Nephron progenitor cell (in vitro differentiated cells): Measurements from ENCODE around the gene SACS.

Experiments used
- DNase-seq: peaks from one replicate; pipeline ENCODE4 v3.0.0; 2021
- H3K27ac Mint-ChIP-seq: 2 replicates; pipeline ENCODE4 v1.8.0; 2021; ENCODE audit warnings: mild to moderate bottlenecking, moderate library complexity, mixed read lengths
- H3K27me3 Mint-ChIP-seq: 2 replicates; pipeline ENCODE4 v1.8.0; 2021; ENCODE audit warnings: mild to moderate bottlenecking, low read depth, mixed read lengths; ENCODE audit not compliant: poor library complexity
- H3K36me3 Mint-ChIP-seq: 2 replicates; pipeline ENCODE4 v1.8.0; 2021; ENCODE audit warnings: low read depth, mixed read lengths
- H3K4me1 Mint-ChIP-seq: 2 replicates; pipeline ENCODE4 v1.8.0; 2021; ENCODE audit warnings: mixed read lengths
- H3K4me3 Mint-ChIP-seq: 2 replicates; pipeline ENCODE4 v1.8.0; 2021; ENCODE audit warnings: mild to moderate bottlenecking, moderate library complexity, mixed read lengths
- H3K9me3 Mint-ChIP-seq: 2 replicates; pipeline ENCODE4 v1.8.0; 2021; ENCODE audit warnings: mild to moderate bottlenecking, moderate library complexity, mixed read lengths
- TF ChIP-seq, protein P1 (sequence below): fragments of 200-600 bp; sonication (generic); IDR thresholded peaks from 2 replicates; pipeline ENCODE4 v1.5.0; 2021; ENCODE audit warnings: antibody characterized with exemption

The SACS gene

DNA sequence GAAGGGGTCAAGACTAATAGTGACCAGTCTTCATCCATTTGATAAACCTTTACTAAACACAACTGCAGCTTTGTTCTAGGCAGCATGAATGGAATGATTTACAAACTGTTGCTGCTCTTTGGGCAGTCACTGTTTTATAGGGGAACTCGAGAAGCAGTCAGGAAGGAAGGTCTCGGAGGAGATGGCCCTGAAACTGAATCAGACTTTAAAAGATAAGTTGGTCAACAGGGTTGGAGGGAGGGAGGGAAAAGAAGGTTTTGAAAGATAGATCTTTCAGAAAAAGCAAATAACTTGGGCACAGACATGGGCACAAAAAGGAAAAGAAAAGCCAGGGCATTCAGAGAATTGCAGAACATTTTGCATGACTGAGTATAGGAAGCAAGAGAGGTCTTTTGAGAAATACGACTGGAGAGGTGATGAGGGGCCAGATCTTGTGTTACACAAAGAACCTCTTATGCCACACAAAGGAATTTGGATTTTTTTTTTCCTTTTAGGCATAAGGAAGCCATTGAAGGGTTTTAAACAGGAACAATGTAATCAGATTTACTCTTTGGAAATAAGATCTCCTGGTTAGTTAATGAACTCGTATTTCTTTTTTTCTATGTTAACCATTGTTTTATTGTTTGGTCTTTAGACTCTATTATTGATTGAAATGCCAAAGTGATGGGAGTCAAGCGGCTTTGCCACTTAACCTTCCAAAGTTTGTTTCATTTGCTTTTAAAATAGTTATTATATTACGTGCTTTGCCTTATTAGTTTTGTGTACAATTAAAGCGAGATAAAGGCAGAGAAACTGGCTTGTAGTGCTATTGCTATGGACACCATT, 37.5 kb upstream of the SACS start:
- DNase-seq = no peak
- peaks cover 13% of the 10 kb centered on the region for H3K9me3 Mint-ChIP-seq
- H3K4me1 Mint-ChIP-seq = peaks cover 73% of the 10 kb centered on the region
- no peaks in the 10 kb centered on the region for H3K27me3 Mint-ChIP-seq
- peak overlapping the region; percentile 72 for H3K4me3 Mint-ChIP-seq
- TF ChIP-seq, protein P1, sequence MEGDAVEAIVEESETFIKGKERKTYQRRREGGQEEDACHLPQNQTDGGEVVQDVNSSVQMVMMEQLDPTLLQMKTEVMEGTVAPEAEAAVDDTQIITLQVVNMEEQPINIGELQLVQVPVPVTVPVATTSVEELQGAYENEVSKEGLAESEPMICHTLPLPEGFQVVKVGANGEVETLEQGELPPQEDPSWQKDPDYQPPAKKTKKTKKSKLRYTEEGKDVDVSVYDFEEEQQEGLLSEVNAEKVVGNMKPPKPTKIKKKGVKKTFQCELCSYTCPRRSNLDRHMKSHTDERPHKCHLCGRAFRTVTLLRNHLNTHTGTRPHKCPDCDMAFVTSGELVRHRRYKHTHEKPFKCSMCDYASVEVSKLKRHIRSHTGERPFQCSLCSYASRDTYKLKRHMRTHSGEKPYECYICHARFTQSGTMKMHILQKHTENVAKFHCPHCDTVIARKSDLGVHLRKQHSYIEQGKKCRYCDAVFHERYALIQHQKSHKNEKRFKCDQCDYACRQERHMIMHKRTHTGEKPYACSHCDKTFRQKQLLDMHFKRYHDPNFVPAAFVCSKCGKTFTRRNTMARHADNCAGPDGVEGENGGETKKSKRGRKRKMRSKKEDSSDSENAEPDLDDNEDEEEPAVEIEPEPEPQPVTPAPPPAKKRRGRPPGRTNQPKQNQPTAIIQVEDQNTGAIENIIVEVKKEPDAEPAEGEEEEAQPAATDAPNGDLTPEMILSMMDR = no peak
- H3K36me3 Mint-ChIP-seq = peaks cover 14% of the 10 kb centered on the region
- peak overlapping the region; percentile 99 for H3K27ac Mint-ChIP-seq

DNA sequence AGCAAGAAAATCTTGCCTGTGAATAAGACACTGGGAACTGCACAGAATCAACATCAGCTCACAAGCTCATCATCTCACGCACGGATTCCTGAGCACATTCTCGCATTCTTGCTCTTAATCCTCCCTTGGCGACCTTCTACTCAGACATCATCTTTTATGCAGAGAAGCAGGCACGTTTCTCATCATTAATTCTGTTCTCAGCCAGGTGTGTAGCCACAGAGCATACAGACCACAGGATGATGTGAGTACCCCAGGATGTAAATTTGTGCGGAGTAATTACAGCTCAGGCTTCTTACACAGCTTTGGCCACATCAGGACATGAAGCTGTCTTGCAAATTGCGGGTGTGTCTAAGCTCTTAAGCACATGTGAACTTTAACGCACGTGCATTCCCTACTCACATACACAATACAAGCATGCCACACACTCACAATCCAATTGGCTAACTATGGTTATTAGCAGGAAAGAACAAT, 36.5 kb upstream of the SACS start:
- Mint-ChIP-seq H3K36me3 (peaks cover 8% of the 10 kb centered on the region), H3K27ac (peak overlapping the region; percentile 99), H3K27me3 (peaks cover 3% of the 10 kb centered on the region), H3K4me3 (peak overlapping the region; percentile 74), H3K9me3 (peaks cover 15% of the 10 kb centered on the region), H3K4me1 (peaks cover 74% of the 10 kb centered on the region)
- no peak for DNase-seq
- TF ChIP-seq, protein P1 = no peak

DNA sequence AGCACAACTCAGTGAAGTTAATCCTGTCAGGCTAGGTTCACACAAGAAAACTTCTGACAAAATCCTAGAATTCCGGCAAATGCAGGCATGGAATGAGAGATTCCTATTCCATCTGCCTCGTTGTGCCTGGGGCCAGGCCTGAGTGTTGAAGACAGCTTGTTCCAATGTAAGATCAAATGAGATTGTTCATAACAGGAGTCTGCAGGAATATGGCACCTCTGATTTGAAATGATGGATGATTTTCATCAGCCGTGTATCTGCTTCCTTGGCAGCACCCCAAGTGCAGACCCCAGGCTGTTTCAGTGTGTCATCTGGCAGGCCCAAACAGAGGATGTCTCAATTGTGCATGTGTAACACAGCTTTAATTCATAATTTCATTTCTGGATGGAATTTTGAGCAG, 35.3 kb upstream of the SACS start:
- Mint-ChIP-seq H3K4me3 (no peak overlapping the region), H3K27ac (no peak overlapping the region), H3K36me3 (peaks cover 11% of the 10 kb centered on the region), H3K27me3 (peaks cover 3% of the 10 kb centered on the region), H3K4me1 (peaks cover 71% of the 10 kb centered on the region), H3K9me3 (peaks cover 27% of the 10 kb centered on the region)
- DNase-seq = no peak
- TF ChIP-seq, protein P1 = no peak

DNA sequence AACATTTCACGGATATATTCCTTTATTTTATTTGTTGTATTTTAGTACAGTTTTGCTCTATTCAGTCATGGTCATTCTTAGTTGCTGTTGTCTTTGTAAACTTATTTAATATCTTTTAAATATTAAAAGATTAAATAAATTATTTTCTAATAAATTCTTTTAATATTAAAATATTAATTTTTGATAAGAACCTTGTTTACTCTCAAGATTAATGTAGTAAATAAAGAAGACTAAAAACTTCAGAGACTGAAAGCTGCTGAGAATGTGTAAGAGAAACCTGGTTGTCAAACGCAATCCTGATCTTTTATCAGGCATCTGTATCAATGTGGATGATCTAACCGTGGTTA, 34.4 kb upstream of the SACS start:
- peaks cover 3% of the 10 kb centered on the region for H3K27me3 Mint-ChIP-seq
- no peak for DNase-seq
- H3K36me3 Mint-ChIP-seq = peaks cover 17% of the 10 kb centered on the region
- peaks cover 69% of the 10 kb centered on the region for H3K4me1 Mint-ChIP-seq
- no peak overlapping the region for H3K27ac Mint-ChIP-seq
- H3K4me3 Mint-ChIP-seq = no peak overlapping the region
- TF ChIP-seq, protein P1 = no peak
- peaks cover 32% of the 10 kb centered on the region for H3K9me3 Mint-ChIP-seq

DNA sequence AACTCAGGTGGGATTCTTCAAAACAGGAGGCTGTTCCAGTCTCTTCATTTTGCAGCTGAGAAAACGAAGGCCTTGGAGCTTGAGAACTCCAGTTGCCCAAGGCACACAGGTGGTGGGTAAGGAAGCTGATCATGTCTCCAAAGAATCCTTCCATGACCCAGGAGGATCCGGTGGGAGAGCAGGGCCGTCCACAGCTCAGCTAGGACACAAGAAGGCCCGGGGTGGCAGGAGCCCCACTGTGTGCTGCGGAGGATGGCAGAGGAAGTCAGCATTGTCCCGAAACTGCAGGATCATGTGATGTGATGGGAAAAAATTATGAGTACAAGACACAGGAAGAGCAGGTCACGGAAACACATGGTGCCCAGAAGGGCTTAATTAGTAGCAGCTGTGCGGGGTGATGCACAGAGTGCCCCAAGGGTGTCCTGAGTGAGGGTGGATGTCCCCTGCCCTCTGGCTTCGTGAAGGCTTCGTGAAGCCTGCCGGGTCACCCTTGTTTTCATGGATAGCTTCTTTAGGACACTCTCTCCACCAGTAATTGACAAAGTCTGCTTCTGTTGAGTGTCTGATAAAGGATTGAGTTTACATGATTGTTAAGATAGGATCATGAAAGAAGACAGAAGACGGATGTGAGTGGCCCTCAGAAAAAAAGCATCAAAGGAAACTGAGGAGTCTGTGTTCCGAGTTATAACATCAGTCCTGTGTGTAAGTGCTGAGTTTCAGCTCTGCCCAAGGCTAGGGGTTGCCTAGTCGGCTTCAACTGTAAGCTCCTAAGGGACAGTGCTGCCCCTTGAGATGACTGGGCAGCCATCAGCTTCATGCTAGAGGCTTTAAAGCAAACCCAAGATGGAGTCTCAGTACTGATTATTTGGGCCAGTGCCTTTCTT, 33.8 kb upstream of the SACS start:
- Mint-ChIP-seq H3K4me3 (peak overlapping the region; percentile 71), H3K27me3 (peaks cover 3% of the 10 kb centered on the region), H3K9me3 (peaks cover 32% of the 10 kb centered on the region), H3K27ac (peak overlapping the region; percentile 98), H3K4me1 (peaks cover 66% of the 10 kb centered on the region), H3K36me3 (peaks cover 17% of the 10 kb centered on the region)
- no peak for DNase-seq
- TF ChIP-seq, protein P1 = no peak
